Hypothalamus (tissue), 51 donors: ENCODE results near the gene EHHADH.

ENCODE experiments used
- DNase-seq, 51 donors: peaks; one replicate each; lab custom pipeline; 2025; lab: John Stamatoyannopoulos, UW

Gene EHHADH

DNA sequence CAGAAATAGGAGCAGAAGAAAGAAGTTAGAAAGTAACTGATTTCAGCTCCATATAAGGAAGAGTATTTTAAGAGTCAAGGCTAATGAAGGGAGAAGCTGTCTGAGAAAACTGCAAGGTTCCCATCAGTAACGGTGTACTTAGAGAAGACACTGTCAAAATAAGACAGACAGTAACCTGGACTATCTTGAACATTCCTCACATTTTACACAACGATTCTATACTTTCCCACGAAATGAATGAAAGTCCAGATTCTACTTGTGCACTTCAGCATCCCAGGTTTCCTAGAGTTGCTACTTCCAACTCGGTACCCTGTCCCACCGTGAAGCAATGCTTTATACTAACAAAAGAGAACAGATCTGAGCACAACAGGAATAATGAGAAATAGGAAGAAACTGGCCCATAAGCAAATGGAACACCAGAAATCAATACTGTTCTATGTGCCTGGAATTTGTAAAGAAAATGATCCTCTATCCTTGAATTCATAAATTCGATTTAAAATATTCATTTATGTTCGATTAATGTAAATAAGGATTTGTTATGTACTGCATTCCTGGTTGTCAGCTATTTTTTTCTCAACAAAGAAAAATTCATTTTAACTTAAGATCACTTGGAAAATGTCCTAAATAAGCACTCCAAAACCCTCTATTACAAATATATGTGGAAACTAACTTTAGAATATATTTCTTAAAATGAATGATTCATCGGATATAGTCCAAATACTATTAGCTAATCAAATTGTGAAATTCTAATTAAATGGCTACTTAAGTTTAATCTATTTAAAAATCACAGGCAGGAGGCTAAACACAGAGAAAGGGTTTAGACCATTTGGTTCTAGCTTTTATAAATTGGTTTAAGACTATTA lies 102.5 kb downstream of the EHHADH start:
- DNase-seq, result peak in 1 of 51 donors; percentile 30

DNA sequence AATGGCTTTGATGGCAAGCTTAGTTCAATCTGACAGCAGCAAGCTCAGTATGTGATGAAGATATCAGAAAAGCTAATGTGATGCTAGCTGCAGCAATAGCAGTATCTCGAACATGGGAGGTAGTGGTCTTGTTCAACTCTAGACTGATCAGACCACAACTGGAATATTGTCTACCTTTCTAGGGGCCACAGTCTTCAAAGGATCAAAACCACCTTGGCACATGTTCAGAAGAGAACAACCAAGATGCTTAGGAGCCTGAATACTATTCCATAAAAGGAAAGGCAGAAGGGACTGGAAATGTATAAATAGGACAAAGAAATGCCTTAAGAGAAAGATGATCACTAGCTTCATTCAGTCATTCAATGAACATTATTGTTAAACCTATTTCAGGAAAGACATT lies 103.3 kb downstream of the EHHADH start:
- peak in 1 of 51 donors; percentile 28 for DNase-seq

DNA sequence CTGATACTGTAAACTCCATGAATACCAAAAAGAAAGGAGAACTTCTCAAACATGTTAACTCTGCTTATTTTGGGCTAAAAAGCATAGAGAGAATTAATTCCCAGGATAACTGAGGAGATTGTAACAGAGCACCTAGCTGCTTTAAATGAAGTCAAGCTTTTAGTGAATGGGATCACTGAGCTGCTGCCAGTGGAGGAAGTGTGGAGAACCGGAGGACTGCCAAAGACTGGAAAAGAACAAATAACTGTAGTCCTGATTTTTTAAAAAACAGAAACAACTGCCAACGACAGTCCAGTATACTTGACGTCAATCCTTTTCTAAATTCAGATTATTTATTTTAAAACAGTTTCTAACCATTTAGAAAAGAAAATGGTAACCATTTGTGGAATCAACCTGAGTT lies 104.3 kb downstream of the EHHADH start:
- peak in 13 of 51 donors; percentile 1 to 57 (median 18) for DNase-seq

DNA sequence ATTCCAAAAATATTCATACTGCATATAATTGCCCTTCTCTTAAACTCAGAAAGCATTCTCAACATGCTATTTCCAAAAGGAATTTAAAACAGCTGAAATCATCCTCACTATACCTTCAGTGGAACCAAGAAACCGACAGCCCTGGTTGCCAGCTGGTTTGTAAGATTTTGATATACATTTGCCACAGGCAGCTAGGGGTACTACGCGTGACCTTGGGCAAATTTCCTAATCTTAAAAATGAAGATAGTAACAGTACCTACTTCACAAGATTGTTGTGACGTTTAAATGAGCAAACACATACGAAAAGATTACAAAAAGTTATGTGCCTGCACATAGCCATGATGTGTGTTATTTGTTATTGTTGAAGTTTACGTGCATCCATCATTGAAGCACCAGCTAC lies 108.3 kb downstream of the EHHADH start:
- DNase-seq, result no peak

DNA sequence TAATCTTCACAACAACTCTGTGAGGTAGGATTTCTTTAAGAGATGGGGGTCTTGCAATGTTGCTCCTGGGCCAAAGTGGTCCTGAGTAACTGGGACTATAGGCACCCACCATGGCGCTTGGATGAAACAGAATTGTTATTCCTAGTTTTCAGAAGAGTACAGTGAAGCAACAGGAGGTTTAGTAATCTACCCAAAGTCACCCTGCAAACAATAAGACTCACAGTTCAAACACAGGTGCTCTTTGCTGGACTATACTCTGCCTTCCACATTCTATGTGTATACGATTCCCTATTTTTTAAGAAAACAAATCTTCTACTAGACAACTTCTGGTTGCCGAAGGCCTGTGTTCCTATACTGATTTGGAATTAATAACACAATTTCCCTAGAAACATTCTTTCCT lies 109.1 kb downstream of the EHHADH start:
- DNase-seq, result no peak
